ENCODE measurements around the gene MAD1L1. TPM values are rescaled to one million over a fixed set of nuclear protein-coding genes. Genes with fewer than 3 reads are reported as not detected.

Gene MAD1L1
- total RNA-seq, 1 donor from 2014 or later: 57.6 TPM

- H3K27ac Mint-ChIP-seq (ENCODE audit: unreplicated experiment): no peak overlapping the region
- H3K36me3 Mint-ChIP-seq (ENCODE audit: unreplicated experiment): no peaks in the 10 kb centered on the region
- H3K27me3 Mint-ChIP-seq (ENCODE audit: unreplicated experiment): peaks cover 8% of the 10 kb centered on the region
- H3K4me1 Mint-ChIP-seq (ENCODE audit: low read depth, unreplicated experiment): peaks cover 20% of the 10 kb centered on the region
- H3K9me3 Mint-ChIP-seq (ENCODE audit: unreplicated experiment): peaks cover 15% of the 10 kb centered on the region
- DNase-seq: no peak
- TF ChIP-seq CTCF (IDR thresholded peaks at IDR 0.05; ENCODE audit: partially characterized antibody, unreplicated experiment): no peak
- no peak overlapping the region for H3K4me3 Mint-ChIP-seq (ENCODE audit: unreplicated experiment)
These were observed 159.9 kb downstream of the MAD1L1 start for GRCh38 chr7:2072798-2073197.

GRCh38 chr7:2072042-2072441 is 160.7 kb downstream of the MAD1L1 start:
- peaks cover 11% of the 10 kb centered on the region for H3K9me3 Mint-ChIP-seq (ENCODE audit: unreplicated experiment)
- H3K27me3 Mint-ChIP-seq (ENCODE audit: unreplicated experiment): peaks cover 5% of the 10 kb centered on the region
- H3K4me1 Mint-ChIP-seq (ENCODE audit: low read depth, unreplicated experiment): peaks cover 16% of the 10 kb centered on the region
- no peaks in the 10 kb centered on the region for H3K36me3 Mint-ChIP-seq (ENCODE audit: unreplicated experiment)
- TF ChIP-seq CTCF (IDR thresholded peaks at IDR 0.05; ENCODE audit: partially characterized antibody, unreplicated experiment): no peak
- H3K27ac Mint-ChIP-seq (ENCODE audit: unreplicated experiment): no peak overlapping the region
- H3K4me3 Mint-ChIP-seq (ENCODE audit: unreplicated experiment): no peak overlapping the region
- DNase-seq: no peak

GRCh38 chr7:2071133-2071832 is 161.5 kb downstream of the MAD1L1 start:
- Mint-ChIP-seq H3K36me3 (ENCODE audit: unreplicated experiment) (no peaks in the 10 kb centered on the region), H3K4me3 (ENCODE audit: unreplicated experiment) (no peak overlapping the region), H3K27me3 (ENCODE audit: unreplicated experiment) (peaks cover 5% of the 10 kb centered on the region), H3K27ac (ENCODE audit: unreplicated experiment) (no peak overlapping the region), H3K4me1 (ENCODE audit: low read depth, unreplicated experiment) (peaks cover 12% of the 10 kb centered on the region), H3K9me3 (ENCODE audit: unreplicated experiment) (peaks cover 11% of the 10 kb centered on the region)
- no peak for DNase-seq
- TF ChIP-seq CTCF (IDR thresholded peaks at IDR 0.05; ENCODE audit: partially characterized antibody, unreplicated experiment): no peak

GRCh38 chr7:2070151-2070763 is 162.5 kb downstream of the MAD1L1 start:
- Mint-ChIP-seq H3K27ac (ENCODE audit: unreplicated experiment) (no peak overlapping the region), H3K4me1 (ENCODE audit: low read depth, unreplicated experiment) (peaks cover 8% of the 10 kb centered on the region), H3K27me3 (ENCODE audit: unreplicated experiment) (peaks cover 7% of the 10 kb centered on the region), H3K4me3 (ENCODE audit: unreplicated experiment) (no peak overlapping the region), H3K9me3 (ENCODE audit: unreplicated experiment) (peaks cover 11% of the 10 kb centered on the region), H3K36me3 (ENCODE audit: unreplicated experiment) (no peaks in the 10 kb centered on the region)
- TF ChIP-seq CTCF (IDR thresholded peaks at IDR 0.05; ENCODE audit: partially characterized antibody, unreplicated experiment): no peak
- no peak for DNase-seq

GRCh38 chr7:2069472-2069860 is 163.3 kb downstream of the MAD1L1 start:
- Mint-ChIP-seq H3K27ac (ENCODE audit: unreplicated experiment) (no peak overlapping the region), H3K9me3 (ENCODE audit: unreplicated experiment) (peaks cover 11% of the 10 kb centered on the region), H3K27me3 (ENCODE audit: unreplicated experiment) (peaks cover 9% of the 10 kb centered on the region), H3K4me3 (ENCODE audit: unreplicated experiment) (no peak overlapping the region), H3K36me3 (ENCODE audit: unreplicated experiment) (no peaks in the 10 kb centered on the region), H3K4me1 (ENCODE audit: low read depth, unreplicated experiment) (peaks cover 11% of the 10 kb centered on the region)
- DNase-seq: no peak
- TF ChIP-seq CTCF (IDR thresholded peaks at IDR 0.05; ENCODE audit: partially characterized antibody, unreplicated experiment): no peak
